ENCODE measurements around the gene TAAR9. TPM values are rescaled to one million over a fixed set of nuclear protein-coding genes. Genes with fewer than 3 reads are reported as not detected.
A peak's percentile ranks its signal among the peaks of the same experiment; 100 is the strongest.
"Not testable (repeated sequence)": the region's sequence is repeated elsewhere in the genome, so short reads cannot be mapped to it uniquely, and the experiment has no call there.

TAAR9 gene
- total RNA-seq, 1 donor from 2014 or later: not detected

GRCh38 chr6:132512638-132513632 lies 25.1 kb upstream of the TAAR9 start, which contains the start of gene STX7:
TSS of gene STX7 (minus strand) at chr6:132513116. CDS start at chr6:132503530, 9,586 bp downstream.
- DNase-seq (ENCODE audit: low spot score): peak; percentile 93
- ATAC-seq: peak; percentile 99
- intact Hi-C loops (cut with DNase I): no loop called here

- intact Hi-C loops (cut with DNase I): no loop called here
- no peak for DNase-seq (ENCODE audit: low spot score)
- no peak for ATAC-seq
These were observed 24.1 kb upstream of the TAAR9 start for GRCh38 chr6:132513831-132514545.

GRCh38 chr6:132515386-132515785 lies 22.7 kb upstream of the TAAR9 start:
- DNase-seq (ENCODE audit: low spot score) (no peak), ATAC-seq (no peak)
- intact Hi-C loops (cut with DNase I): no loop called here

- intact Hi-C loops (cut with DNase I): no loop called here
- ATAC-seq: no peak
- no peak for DNase-seq (ENCODE audit: low spot score)
These were observed 17.1 kb upstream of the TAAR9 start for GRCh38 chr6:132520953-132521352.

GRCh38 chr6:132524646-132525045 lies 13.4 kb upstream of the TAAR9 start:
- intact Hi-C loops (cut with DNase I): no loop called here
- no peak for ATAC-seq
- no peak for DNase-seq (ENCODE audit: low spot score)

- DNase-seq (ENCODE audit: low spot score) (no peak), ATAC-seq (no peak)
- intact Hi-C loops (cut with DNase I): no loop called here
These were observed 12.2 kb upstream of the TAAR9 start for GRCh38 chr6:132525866-132526265.

GRCh38 chr6:132526461-132526860 lies 11.6 kb upstream of the TAAR9 start:
- ATAC-seq (no peak), DNase-seq (ENCODE audit: low spot score) (no peak)
- intact Hi-C loops (cut with DNase I): no loop called here

GRCh38 chr6:132527791-132528190 lies 10.3 kb upstream of the TAAR9 start:
- intact Hi-C loops (cut with DNase I): no loop called here
- no peak for DNase-seq (ENCODE audit: low spot score)
- ATAC-seq: no peak

- DNase-seq (ENCODE audit: low spot score) (peak; percentile 75), ATAC-seq (peak; percentile 78)
- intact Hi-C loops (cut with DNase I): no loop called here
These were observed 7.6 kb upstream of the TAAR9 start for GRCh38 chr6:132530293-132530974.

GRCh38 chr6:132534546-132534945 lies 3.5 kb upstream of the TAAR9 start:
- intact Hi-C loops (cut with DNase I); ATAC-seq: not testable (repeated sequence)

GRCh38 chr6:132537145-132537544 lies 932 bp upstream of the TAAR9 start:
- ATAC-seq (no peak), DNase-seq (ENCODE audit: low spot score) (no peak)
- intact Hi-C loops (cut with DNase I): no loop called here

More at GRCh38 chr6:132534546-132534945, 3.5 kb upstream of the TAAR9 start:
- DNase-seq (ENCODE audit: low spot score): not testable (repeated sequence)

GRCh38 chr6:132544826-132545225 lies 6.7 kb downstream of the TAAR9 start:
- DNase-seq (ENCODE audit: low spot score): no peak
- intact Hi-C loops (cut with DNase I): no loop called here
- no peak for ATAC-seq

- intact Hi-C loops (cut with DNase I): no loop called here
- DNase-seq (ENCODE audit: low spot score) (no peak), ATAC-seq (no peak)
These were observed 10.8 kb downstream of the TAAR9 start for GRCh38 chr6:132548746-132549463.

GRCh38 chr6:132551214-132551613 lies 13.1 kb downstream of the TAAR9 start:
- DNase-seq (ENCODE audit: low spot score): no peak
- intact Hi-C loops (cut with DNase I): no loop called here
- ATAC-seq: no peak

- no peak for ATAC-seq
- no peak for DNase-seq (ENCODE audit: low spot score)
- intact Hi-C loops (cut with DNase I): no loop called here
These were observed 14.3 kb downstream of the TAAR9 start, which contains the start of gene TAAR8 for GRCh38 chr6:132552372-132552771. TSS of gene TAAR8 (plus strand) at chr6:132552672. CDS start at chr6:132552693, 21 bp downstream.

GRCh38 chr6:132560087-132560486 lies 22.0 kb downstream of the TAAR9 start:
- DNase-seq (ENCODE audit: low spot score); intact Hi-C loops (cut with DNase I); ATAC-seq: not testable (repeated sequence)

GRCh38 chr6:132566404-132566803 lies 28.3 kb downstream of the TAAR9 start:
- DNase-seq (ENCODE audit: low spot score): no peak
- intact Hi-C loops (cut with DNase I): no loop called here
- no peak for ATAC-seq

GRCh38 chr6:132567566-132567965 lies 29.5 kb downstream of the TAAR9 start:
- intact Hi-C loops (cut with DNase I): no loop called here
- DNase-seq (ENCODE audit: low spot score): no peak
- no peak for ATAC-seq

GRCh38 chr6:132568611-132569010 lies 30.5 kb downstream of the TAAR9 start:
- intact Hi-C loops (cut with DNase I): no loop called here
- DNase-seq (ENCODE audit: low spot score): no peak
- ATAC-seq: no peak

Measured in sciatic nerve (tissue), 2 donors.